Measurements from ENCODE around the gene MYMK.

The MYMK gene

DNA sequence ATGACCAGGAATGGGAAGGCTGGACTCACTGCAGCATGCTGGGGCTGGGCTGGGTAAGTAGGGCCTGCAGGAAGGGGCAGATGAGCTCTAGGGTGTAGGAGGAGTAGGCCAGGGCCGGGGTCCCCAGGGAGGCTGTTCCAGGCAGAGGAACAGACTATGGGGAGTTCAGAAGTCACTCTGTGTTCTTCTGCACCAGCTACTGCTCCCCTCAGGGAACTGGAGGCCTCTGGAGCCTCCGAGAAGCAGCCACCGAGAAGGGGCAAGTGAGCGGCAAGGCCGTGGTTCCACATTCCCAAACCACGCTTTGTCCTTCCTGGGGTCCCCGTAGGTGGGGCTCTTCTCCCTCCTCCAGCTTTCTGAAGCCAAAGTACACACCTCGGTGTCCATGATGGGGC lies 37.4 kb downstream of the MYMK start:
- TF ChIP-seq SUZ12 (IDR thresholded peaks at IDR 0.05; ENCODE audit: extremely low read depth, insufficient read depth, insufficient read length) (no peak), ZNF274 (IDR thresholded peaks at IDR 0.05; ENCODE audit: low read depth, low read length) (no peak), YY1 (IDR thresholded peaks at IDR 0.05; ENCODE audit: insufficient read depth, insufficient read length) (no peak)
- H3K36me3 ChIP-seq (ENCODE audit: insufficient read depth, insufficient read length, low read length): no peaks in the 10 kb centered on the region
- H3K9ac ChIP-seq (ENCODE audit: insufficient read length, low read depth): no peak overlapping the region
- no peaks in the 10 kb centered on the region for H3K9me3 ChIP-seq (ENCODE audit: insufficient read depth, low read length)
- no peaks in the 10 kb centered on the region for H3K27me3 ChIP-seq (ENCODE audit: insufficient read depth, insufficient read length)
- peaks cover 20% of the 10 kb centered on the region for H3K4me1 ChIP-seq (ENCODE audit: insufficient read depth, insufficient read length)
- no peak for DNase-seq (ENCODE audit: low read depth, low spot score)
- no peak overlapping the region for H3K4me3 ChIP-seq (ENCODE audit: insufficient read length, low read depth)

DNA sequence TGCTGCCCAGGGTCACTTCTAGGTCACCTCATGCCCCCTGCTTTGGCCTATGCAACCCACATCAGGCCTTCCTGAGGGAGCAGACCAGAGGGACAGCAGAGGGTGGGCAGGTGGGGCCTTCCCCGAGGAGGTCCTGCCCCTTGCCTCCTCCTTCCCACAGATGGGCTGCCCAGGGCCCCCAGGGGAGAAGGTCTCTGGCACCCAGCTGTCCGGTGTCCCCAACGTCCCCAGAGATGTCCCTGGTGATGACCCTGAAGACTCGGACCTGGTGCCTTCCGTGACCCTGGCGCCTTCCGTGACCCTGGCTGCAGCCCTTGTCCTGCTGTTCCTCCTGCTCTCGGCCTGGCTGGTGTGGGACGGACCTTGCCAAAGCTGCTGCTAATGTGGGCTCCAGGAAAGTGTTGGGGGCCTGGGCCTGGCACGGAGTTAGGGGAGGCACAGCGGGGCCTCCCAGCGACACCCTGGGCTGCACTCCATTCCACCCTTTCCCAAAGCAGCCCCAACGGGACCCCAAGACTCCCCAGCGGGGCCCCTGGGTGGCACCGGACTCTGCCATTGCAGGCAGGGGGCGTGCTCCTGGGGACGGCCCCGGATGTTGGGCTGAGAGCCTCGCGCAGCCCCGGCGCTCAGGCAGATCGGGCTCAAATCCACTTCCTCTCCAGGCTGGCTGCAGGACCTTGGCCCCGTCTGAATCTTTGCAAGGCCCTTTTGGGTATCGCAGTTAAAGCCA lies 39.1 kb downstream of the MYMK start:
- Histone ChIP-seq H3K9ac (ENCODE audit: insufficient read length, low read depth) (no peak overlapping the region), H3K36me3 (ENCODE audit: insufficient read depth, insufficient read length, low read length) (no peaks in the 10 kb centered on the region), H3K9me3 (ENCODE audit: insufficient read depth, low read length) (no peaks in the 10 kb centered on the region), H3K27me3 (ENCODE audit: insufficient read depth, insufficient read length) (no peaks in the 10 kb centered on the region), H3K4me3 (ENCODE audit: insufficient read length, low read depth) (no peak overlapping the region), H3K4me1 (ENCODE audit: insufficient read depth, insufficient read length) (peaks cover 17% of the 10 kb centered on the region)
- TF ChIP-seq SUZ12 (IDR thresholded peaks at IDR 0.05; ENCODE audit: extremely low read depth, insufficient read depth, insufficient read length) (no peak), ZNF274 (IDR thresholded peaks at IDR 0.05; ENCODE audit: low read depth, low read length) (no peak), YY1 (IDR thresholded peaks at IDR 0.05; ENCODE audit: insufficient read depth, insufficient read length) (no peak)
- no peak for DNase-seq (ENCODE audit: low read depth, low spot score)

DNA sequence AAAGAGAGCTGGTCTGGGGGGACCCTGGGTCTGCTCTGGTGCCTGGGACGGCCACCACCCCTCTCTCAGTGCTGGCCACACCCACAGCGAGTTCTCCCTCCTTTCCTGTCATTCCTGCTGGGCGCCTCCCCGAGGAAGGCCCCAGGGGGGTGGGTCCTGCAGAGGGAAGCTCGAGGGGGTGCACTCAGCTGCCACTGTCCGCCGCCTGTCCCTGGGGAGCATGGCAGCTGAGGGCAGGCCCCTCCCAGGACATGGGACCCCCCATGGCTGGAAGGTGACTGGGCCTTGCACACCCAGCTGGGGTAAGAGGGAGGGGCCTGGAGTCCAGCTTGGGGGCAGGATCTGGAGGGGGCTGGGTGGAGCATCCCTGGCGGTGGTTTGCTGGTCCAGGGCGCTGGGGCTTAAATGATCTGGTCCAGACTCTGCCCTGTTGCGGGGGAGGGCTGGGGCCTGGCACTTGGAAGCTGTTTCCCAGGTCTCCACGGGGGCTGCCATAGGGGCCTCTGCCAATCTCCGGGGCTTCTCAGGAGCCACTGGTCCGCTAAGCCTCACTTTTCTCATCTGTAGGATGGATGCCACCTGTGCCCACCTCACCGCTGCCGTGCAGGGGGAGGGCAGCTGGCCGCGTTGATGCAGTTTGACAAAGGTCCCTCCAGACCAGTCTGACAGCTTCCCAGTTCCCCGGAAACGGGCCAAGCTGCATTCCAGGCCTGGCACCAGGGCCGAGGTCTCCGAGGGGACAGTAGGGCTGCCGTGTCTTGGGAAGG lies 39.9 kb downstream of the MYMK start:
- no peak for DNase-seq (ENCODE audit: low read depth, low spot score)
- Histone ChIP-seq H3K27me3 (ENCODE audit: insufficient read depth, insufficient read length) (peaks cover 5% of the 10 kb centered on the region), H3K36me3 (ENCODE audit: insufficient read depth, insufficient read length, low read length) (no peaks in the 10 kb centered on the region)

DNA sequence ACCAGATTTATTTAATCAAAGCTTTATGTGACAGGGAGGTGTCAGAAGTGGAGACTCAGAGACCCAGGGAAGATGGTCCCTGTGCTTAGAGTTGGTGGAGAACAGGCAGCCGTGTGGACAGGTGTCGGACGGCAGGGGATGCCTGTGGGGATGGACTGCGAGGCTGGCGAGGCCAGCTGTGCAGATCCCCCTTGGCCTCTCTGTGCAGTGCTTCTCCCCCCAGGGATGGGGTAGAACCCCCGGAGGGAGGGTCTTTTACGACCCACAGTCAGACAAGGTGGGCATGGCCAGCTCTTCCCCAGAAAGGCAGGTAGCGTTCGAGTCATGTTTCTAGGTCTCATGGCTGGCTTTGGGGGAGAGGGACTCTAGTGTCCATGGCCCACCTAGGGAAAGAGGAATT lies 41.1 kb downstream of the MYMK start:
- H3K4me3 ChIP-seq (ENCODE audit: insufficient read length, low read depth): no peak overlapping the region
- no peak for TF ChIP-seq SUZ12 (IDR thresholded peaks at IDR 0.05; ENCODE audit: extremely low read depth, insufficient read depth, insufficient read length)
- no peak for TF ChIP-seq YY1 (IDR thresholded peaks at IDR 0.05; ENCODE audit: insufficient read depth, insufficient read length)
- TF ChIP-seq ZNF274 (IDR thresholded peaks at IDR 0.05; ENCODE audit: low read depth, low read length): no peak
- H3K27me3 ChIP-seq (ENCODE audit: insufficient read depth, insufficient read length): peaks cover 12% of the 10 kb centered on the region
- peaks cover 16% of the 10 kb centered on the region for H3K4me1 ChIP-seq (ENCODE audit: insufficient read depth, insufficient read length)
- H3K36me3 ChIP-seq (ENCODE audit: insufficient read depth, insufficient read length, low read length): no peaks in the 10 kb centered on the region
- no peaks in the 10 kb centered on the region for H3K9me3 ChIP-seq (ENCODE audit: insufficient read depth, low read length)
- H3K9ac ChIP-seq (ENCODE audit: insufficient read length, low read depth): no peak overlapping the region
- DNase-seq (ENCODE audit: low read depth, low spot score): no peak

More for the DNA sequence above, 39.9 kb downstream of the MYMK start:
- H3K4me1 ChIP-seq (ENCODE audit: insufficient read depth, insufficient read length): peaks cover 17% of the 10 kb centered on the region
- H3K9me3 ChIP-seq (ENCODE audit: insufficient read depth, low read length): no peaks in the 10 kb centered on the region
- H3K9ac ChIP-seq (ENCODE audit: insufficient read length, low read depth): no peak overlapping the region
- H3K4me3 ChIP-seq (ENCODE audit: insufficient read length, low read depth): no peak overlapping the region
- TF ChIP-seq YY1 (IDR thresholded peaks at IDR 0.05; ENCODE audit: insufficient read depth, insufficient read length) (no peak), ZNF274 (IDR thresholded peaks at IDR 0.05; ENCODE audit: low read depth, low read length) (no peak), SUZ12 (IDR thresholded peaks at IDR 0.05; ENCODE audit: extremely low read depth, insufficient read depth, insufficient read length) (no peak)

DNA sequence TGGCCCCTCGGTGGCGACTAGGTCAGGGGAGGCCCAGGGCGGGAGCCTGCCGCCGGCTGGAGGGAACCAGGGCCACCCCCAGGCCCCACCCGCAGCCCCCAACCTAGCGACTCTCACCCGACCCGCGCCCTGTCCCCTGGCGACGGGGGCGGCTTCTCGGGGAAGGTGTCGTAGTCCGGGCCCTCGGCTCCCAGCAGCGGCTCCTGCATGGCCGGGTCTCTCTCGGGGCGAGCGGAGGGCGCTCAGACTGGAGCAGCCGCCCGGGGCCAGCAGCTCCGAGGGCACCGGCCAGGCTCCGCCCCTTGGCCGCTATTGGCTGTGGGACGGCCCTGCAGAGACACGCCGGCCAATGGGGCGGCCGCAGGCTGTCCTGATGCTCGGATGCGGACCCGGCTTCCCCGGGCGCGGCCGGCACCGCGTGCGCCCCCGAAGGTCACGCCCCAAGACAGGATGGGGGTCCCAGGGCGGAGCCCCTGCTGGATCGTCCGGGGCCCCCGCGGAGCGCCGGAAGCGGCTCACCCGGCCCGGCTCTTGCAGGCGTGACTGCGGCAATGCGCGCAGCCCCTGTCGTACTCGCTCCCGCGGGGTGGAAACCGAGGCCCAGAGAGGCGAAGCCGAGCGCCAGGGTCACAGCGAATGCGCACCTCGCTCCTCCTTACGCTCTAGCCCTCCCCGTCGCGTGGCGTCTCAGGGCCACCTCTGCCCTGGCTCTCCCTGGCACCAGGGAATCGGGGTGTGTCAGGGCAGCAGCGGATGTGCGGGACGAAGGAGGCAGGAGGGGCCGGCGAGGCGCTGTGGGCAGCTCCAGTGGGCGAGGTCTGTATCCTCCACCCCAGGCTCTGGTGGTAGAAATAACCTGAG lies 45.7 kb downstream of the MYMK start, which contains the start of gene SLC2A6:
Gene SLC2A6, minus strand, starts transcription at position 249 of the 861 bp plus-strand sequence. Its CDS starts 40 bp downstream, at position 209.
- Histone ChIP-seq H3K9me3 (ENCODE audit: insufficient read depth, low read length) (no peaks in the 10 kb centered on the region), H3K27me3 (ENCODE audit: insufficient read depth, insufficient read length) (peaks cover 12% of the 10 kb centered on the region)
- no peak for TF ChIP-seq SUZ12 (IDR thresholded peaks at IDR 0.05; ENCODE audit: extremely low read depth, insufficient read depth, insufficient read length)
- TF ChIP-seq YY1 (IDR thresholded peaks at IDR 0.05; ENCODE audit: insufficient read depth, insufficient read length): no peak
- no peak for TF ChIP-seq ZNF274 (IDR thresholded peaks at IDR 0.05; ENCODE audit: low read depth, low read length)

DNA sequence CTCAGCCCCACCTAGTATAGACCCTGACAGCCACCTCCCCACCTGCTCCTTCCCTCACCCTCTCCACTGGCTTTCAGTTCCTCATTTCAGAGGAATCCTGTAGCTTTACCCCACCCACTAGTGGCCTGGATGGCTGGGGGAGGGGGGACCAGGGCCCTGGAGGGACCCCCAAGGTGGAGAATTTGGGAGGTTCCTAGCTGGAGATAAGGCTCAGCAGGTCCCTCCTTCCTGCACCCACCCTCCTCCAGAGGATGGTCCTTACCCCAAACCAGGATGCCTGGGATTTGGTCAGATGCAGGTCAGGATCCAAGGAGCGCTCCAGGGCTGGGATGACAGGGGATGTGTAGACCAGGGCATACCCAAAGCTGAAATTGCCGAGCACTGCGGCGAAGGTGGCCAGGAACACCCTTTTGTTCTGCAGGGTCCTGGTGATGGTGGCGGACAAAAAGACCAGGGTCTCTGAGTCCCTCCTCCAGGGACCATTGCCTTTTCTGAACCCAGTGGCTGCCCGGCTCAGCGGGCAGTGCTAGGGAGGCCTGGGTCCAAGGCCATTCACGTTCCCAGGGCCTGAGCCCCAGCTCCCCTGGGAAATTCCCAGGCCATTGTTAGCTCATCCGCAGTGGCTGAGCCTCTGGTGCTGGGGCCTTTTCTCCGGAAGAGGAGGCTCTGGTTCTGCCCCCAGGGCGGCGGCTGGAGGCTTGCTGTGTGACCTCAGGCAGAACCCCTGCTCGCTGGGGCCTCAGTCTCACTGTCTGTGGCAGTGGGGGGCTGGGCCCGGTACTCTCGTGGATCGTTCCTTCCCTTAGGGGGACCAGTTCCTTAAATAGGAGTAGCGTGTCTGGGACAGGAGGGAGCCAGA lies 46.5 kb downstream of the MYMK start:
- DNase-seq (ENCODE audit: low read depth, low spot score): no peak
- H3K4me1 ChIP-seq (ENCODE audit: insufficient read depth, insufficient read length): peaks cover 14% of the 10 kb centered on the region
- no peaks in the 10 kb centered on the region for H3K9me3 ChIP-seq (ENCODE audit: insufficient read depth, low read length)
- peak overlapping the region; percentile 73 for H3K9ac ChIP-seq (ENCODE audit: insufficient read length, low read depth)
- H3K36me3 ChIP-seq (ENCODE audit: insufficient read depth, insufficient read length, low read length): peaks cover 43% of the 10 kb centered on the region
- peaks cover 12% of the 10 kb centered on the region for H3K27me3 ChIP-seq (ENCODE audit: insufficient read depth, insufficient read length)
- TF ChIP-seq SUZ12 (IDR thresholded peaks at IDR 0.05; ENCODE audit: extremely low read depth, insufficient read depth, insufficient read length) (no peak), ZNF274 (IDR thresholded peaks at IDR 0.05; ENCODE audit: low read depth, low read length) (no peak), YY1 (IDR thresholded peaks at IDR 0.05; ENCODE audit: insufficient read depth, insufficient read length) (no peak)
- H3K4me3 ChIP-seq (ENCODE audit: insufficient read length, low read depth): peak overlapping the region; percentile 68

More for the DNA sequence above, 45.7 kb downstream of the MYMK start, which contains the start of gene SLC2A6:
- H3K9ac ChIP-seq (ENCODE audit: insufficient read length, low read depth): peak within 1 kb of the TSS; percentile 83
- H3K4me1 ChIP-seq (ENCODE audit: insufficient read depth, insufficient read length): peaks cover 14% of the 10 kb centered on the region
- peak; percentile 75 for DNase-seq (ENCODE audit: low read depth, low spot score)
- H3K36me3 ChIP-seq (ENCODE audit: insufficient read depth, insufficient read length, low read length): peaks cover 35% of the 10 kb centered on the region
- peak within 1 kb of the TSS; percentile 71 for H3K4me3 ChIP-seq (ENCODE audit: insufficient read length, low read depth)

All from NT2/D1 (cell line).